SU-DHL-6 (cell line): Measurements from ENCODE around the gene WDR37.

Source experiments
- EZH2phosphoT487 ChIP-seq: fragments of 200-600 bp; sonication (generic), shearing (Covaris generic); conservative IDR thresholded peaks from 2 replicates; pipeline ENCODE4 v1.6.1; 2018; ENCODE audit warnings: mild to moderate bottlenecking, antibody characterized with exemption, low read length, moderate library complexity, mixed read lengths
- TF ChIP-seq, protein P1 (sequence below): fragments of 200-600 bp; sonication (generic); IDR thresholded peaks from one replicate; pipeline ENCODE4 v1.5.1; 2017; ENCODE audit warnings: antibody characterized with exemption, mild to moderate bottlenecking, low read length, moderate library complexity; ENCODE audit not compliant: insufficient read depth, poor library complexity, severe bottlenecking

DNA sequence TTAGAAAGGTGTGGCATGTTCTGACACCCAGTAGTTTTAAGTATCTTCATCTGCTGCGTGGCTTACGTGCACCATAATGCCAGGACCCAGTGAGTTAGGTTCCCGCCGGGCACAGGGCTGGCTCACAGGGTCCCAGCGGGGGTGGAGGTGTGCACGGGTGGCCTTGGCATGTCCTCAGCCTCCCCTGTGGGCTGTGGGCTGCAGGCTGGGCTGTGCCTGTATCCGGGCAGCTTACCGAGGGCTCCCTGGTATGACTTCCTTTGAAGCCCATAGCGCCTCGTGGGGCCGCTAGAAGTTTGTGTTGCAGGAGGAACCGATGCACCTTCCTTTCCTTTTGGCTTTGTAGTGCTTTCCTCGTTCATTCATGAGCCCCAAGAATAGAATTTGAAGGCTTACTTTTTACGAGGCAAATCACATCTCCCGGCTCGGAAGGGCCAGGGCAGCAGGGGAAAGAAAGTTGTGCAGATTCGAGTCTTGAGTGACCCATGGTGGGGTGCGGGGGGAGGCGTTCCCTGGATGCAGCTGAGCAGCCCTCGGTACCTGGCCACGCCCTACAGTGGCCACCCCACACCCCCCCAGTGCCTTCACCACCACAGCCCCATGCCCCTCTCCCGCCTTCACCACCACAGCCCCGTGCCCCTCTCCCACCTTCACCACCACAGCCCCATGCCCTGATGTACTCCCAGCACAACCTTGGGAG lies 113.2 kb downstream of the WDR37 start:
- TF ChIP-seq, protein P1, sequence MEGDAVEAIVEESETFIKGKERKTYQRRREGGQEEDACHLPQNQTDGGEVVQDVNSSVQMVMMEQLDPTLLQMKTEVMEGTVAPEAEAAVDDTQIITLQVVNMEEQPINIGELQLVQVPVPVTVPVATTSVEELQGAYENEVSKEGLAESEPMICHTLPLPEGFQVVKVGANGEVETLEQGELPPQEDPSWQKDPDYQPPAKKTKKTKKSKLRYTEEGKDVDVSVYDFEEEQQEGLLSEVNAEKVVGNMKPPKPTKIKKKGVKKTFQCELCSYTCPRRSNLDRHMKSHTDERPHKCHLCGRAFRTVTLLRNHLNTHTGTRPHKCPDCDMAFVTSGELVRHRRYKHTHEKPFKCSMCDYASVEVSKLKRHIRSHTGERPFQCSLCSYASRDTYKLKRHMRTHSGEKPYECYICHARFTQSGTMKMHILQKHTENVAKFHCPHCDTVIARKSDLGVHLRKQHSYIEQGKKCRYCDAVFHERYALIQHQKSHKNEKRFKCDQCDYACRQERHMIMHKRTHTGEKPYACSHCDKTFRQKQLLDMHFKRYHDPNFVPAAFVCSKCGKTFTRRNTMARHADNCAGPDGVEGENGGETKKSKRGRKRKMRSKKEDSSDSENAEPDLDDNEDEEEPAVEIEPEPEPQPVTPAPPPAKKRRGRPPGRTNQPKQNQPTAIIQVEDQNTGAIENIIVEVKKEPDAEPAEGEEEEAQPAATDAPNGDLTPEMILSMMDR: no peak
- TF ChIP-seq EZH2phosphoT487: no peak
